Stimulated activated CD4-positive, alpha-beta T cell treated with anti-CD3 and anti-CD28 coated beads, Interleukin-12 subunit alpha, Interleukin-12 subunit beta, amount 100 ng/mL, for 4 hours (primary cell): Measurements from ENCODE around the gene RABEP2.
"Not testable (repeated sequence)": the region's sequence is repeated elsewhere in the genome, so short reads cannot be mapped to it uniquely, and the experiment has no call there.

ENCODE experiments used
- DNase-seq: peaks from one replicate; pipeline ENCODE4 v3.0.0-alpha.2; 2020

RABEP2 gene

GRCh38 chr16:28878083-28878926 lies 46.7 kb downstream of the RABEP2 start, which contains the start of gene ATP2A1:
TSS of gene ATP2A1 (plus strand) at chr16:28878488. CDS start at chr16:28878672, 184 bp downstream.
- no peak for DNase-seq

DNA sequence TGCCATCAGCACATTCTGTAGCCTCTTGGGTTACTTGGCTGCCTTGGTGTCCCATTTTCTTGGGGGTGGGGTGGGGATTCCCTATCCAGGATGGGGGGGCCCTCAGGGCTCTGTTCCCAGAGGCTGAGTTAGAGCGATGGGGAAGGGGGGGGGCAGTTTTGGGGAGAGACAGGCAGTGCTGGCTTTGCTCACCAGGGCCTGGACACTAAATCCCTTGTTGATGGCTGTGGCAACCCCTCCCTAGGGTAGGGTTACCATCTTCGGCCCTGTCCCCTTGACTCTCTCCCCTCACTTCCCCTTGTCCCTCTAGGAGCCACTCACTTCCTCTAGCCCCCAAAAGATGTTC lies 47.4 kb downstream of the RABEP2 start:
- no peak for DNase-seq

DNA sequence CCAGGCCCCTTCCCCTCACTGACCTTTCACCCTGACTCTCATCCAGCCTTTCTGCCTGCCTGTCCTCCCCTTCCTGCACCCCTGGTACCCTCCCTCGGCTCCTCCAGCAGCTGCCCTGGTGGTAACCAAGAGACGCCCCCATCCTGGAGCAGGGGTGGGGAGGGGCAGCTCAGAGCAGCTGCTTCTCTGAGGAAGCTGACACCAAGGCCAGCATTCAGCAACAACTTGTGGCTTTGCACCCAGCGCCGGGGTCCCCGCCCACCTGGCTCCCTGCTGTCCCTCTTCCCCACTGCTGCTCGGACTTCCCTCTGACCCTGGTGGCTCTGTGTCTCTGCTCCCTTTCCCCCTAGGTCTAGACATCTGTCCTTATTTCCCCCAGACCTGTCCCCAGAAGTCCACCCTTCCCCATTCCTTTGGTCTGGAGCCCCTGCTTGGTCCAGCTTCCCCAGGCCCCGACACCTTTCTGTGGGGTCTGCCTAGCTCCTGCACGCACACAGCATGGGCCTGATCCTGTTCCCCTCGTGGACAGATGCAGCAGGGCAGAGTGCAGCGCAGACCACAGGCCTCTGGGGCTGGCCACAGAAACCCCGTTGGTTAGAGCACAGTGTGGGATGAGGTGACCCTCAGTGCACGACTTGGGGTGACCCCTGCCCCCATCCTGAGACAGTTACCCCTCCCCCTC lies 47.9 kb downstream of the RABEP2 start:
- no peak for DNase-seq

DNA sequence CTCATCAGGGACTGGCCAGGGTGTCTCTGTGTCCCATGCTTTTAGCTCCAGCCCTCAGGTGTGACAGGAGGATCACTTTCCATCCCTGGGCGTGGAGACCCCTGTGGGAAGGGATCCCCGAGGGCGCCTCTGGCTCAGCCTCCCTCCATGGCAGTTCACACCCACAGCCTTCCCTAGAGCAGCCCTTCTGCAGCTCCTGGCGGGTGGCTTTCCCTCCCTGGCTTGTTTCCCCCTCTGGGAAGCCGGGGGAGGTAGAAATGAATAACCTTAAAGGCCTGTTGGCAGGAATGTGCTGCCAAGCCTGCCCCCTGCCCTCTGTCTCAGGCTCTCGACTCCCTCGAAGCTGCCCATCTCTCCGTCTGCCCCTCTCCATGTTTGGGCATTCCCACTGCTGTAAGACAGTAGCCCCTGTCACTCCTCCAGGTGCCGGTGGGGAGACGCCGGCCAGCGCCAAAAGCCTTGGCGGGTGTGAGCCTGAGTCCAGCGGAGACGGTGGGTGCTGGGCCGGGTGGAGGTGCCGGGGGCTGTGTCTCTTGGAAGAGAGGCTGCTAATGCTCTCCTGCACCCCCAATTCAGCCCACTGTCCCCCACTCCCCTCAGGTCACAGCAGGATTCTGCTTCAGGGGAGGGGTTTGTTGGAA lies 48.9 kb downstream of the RABEP2 start:
- DNase-seq: no peak

DNA sequence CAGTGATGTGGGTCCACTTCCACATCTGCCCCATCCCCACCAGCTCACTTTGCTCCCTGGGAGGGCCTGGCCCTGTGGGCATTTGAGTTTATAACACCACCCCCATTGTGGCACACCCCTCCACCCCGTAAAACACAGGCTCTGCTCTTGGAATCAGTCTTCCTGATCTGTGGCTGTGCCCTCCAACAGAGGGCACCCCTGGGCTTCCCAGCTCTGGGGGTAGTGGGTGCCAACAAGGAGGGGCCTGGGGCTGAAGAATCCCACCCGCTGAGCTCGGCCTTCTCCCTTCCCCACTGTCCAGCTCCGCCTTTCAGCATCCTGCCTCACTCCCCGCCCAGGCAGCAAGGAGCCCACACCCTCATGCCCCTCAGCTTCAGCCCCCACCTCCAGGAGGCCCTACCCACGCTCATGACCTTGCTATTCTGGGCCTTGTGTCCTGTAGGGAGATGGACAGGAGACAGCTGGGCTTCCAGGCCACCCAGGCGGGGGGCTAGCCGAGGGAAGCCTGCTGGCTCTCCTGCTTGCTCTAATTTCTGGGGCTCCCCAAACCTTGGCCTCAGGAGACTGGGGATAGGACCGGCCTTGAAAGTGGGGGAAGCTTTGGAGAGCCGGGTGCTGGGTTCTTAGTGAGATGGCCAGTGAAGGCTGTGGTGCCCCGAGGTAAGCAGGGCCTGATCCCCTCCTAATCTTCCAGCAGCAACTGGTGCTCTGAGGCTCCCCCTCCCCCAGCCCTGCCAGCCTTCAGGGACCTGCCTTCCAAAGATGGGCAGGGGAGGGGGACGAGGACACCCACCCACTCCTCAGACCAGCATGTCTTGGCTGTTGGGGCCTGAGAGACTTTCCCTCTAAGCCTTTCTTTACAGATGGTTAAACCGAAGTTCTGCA lies 49.7 kb downstream of the RABEP2 start:
- no peak for DNase-seq

DNA sequence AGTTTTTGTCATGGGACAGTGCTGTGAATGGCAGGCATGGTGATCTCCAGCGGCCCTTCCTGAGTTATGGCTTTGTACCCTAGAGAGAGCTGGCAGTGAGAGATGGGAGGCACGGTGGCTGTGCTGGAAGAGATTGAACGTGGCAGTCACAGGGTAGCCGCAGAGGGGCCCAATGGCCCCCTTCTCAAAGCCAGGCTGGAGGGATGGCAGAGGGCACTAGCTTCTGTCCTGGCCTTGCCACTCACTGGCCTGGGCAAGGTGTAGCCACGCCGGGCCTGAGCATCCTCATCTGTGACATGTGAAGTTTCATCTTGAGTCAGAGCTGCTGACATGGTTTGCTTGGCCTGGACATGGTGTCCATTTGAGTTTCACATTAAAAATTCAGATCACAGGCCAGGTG lies 50.6 kb downstream of the RABEP2 start:
- no peak for DNase-seq

DNA sequence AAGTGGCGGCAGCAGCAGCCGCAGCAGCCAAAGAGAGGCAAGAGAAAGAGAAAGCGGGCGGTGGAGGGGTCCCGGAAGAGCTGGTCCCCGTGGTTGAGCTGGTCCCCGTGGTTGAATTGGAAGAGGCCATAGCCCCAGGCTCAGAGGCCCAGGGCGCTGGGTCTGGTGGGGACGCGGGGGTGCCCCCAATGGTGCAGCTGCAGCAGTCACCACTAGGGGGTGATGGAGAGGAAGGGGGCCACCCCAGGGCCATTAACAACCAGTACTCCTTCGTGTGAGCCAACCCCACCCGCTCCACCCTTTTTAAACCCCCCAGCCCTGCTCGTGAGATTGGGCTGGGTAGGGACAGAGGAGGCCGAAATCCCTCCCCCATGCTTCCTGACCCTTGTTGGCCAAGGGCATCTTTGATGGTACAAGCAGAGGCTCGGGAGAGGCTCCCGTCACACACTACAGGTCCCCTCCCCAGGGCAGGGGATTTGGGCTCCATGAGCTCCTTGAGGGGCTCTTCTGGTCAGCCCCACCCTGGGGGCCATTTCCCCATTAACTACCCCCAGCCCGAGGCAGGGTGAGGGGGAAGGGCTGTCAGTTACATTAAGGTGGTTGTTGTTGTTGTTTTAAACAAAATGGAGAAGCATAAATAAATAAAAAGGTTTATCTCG lies 51.4 kb downstream of the RABEP2 start:
- DNase-seq: peak; percentile 50

GRCh38 chr16:28872952-28873351 lies 52.1 kb downstream of the RABEP2 start:
- DNase-seq: no peak

GRCh38 chr16:28869201-28869600 lies 55.8 kb downstream of the RABEP2 start:
- no peak for DNase-seq

DNA sequence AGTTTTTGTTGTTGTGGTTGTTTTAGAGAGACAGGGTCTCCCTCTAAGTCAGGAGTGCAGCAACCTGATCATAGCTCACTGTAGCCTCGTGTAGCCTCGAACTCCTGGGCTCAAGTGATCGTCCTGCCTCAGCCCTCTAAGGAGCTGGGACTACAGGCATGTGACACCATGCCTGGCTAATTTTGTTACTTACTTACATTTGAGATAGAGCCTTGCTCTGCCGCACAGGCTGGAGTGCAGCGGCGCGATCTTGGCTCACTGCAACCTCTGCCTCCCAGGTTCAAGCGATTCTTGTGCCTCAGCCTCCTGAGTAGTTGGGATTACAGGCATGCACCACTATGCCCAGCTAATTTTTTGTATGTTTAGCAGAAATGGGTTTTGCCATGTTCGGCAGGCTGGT lies 57.4 kb downstream of the RABEP2 start:
- DNase-seq: not testable (repeated sequence)

DNA sequence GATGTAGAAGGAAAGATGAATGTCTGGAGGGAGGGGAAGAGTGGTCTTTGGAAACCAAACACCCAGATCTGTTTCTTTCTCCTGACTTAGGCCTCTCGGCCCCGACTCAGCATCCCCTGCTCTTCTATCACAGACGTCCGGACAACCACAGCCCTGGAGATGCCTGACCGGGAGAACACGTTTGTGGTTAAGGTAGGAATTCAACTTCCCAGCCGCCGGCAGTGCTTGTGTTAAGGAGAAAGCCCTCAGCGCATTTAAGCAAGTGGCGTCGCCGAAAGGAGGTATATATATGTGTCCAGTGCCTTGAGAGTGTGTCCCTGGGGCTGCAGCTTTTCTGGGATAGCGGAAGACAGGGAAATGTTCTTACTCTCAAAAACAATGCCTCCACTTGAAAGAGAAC lies 57.8 kb downstream of the RABEP2 start:
- no peak for DNase-seq

DNA sequence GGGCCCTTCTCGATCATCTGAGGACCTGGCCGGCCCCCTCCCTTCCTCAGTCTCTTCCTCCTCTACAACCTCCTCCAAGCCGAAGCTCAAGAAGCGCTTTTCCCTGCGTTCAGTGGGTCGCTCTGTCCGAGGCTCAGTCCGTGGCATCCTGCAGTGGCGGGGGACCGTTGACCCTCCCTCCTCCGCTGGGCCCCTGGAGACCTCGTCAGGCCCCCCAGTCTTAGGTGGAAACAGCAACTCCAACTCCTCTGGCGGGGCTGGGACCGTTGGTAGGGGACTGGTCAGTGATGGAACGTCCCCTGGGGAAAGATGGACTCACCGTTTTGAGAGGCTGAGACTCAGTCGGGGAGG lies 58.6 kb downstream of the RABEP2 start:
- no peak for DNase-seq

DNA sequence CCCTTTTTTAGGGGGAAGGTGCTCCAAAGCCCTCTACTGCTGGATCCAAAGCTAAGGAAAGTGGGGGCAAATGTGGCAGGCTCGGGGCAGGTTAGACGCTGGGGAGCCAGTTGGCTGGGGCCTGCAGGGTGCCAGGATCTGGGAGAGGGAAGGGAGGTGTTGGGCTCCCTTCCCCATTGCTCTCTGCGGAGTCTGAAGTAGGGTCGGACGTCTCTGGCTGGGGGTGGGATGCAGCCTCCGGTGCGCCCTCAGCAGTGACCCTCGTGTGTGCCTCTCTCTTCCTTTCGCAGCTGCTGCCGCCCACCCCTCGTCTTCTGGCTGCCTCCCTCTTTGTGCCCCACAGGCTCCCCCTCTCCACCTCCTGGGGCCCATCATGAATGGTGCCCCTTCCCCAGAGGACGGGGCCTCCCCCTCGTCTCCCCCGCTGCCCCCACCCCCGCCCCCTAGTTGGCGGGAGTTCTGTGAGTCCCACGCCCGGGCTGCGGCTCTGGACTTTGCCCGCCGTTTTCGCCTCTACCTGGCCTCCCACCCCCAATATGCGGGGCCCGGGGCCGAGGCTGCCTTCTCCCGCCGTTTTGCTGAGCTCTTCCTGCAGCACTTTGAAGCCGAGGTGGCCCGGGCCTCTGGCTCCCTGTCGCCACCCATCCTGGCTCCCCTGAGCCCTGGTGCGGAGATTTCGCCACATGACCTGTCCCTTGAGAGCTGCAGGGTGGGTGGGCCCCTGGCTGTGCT lies 59.1 kb downstream of the RABEP2 start:
- DNase-seq: no peak

DNA sequence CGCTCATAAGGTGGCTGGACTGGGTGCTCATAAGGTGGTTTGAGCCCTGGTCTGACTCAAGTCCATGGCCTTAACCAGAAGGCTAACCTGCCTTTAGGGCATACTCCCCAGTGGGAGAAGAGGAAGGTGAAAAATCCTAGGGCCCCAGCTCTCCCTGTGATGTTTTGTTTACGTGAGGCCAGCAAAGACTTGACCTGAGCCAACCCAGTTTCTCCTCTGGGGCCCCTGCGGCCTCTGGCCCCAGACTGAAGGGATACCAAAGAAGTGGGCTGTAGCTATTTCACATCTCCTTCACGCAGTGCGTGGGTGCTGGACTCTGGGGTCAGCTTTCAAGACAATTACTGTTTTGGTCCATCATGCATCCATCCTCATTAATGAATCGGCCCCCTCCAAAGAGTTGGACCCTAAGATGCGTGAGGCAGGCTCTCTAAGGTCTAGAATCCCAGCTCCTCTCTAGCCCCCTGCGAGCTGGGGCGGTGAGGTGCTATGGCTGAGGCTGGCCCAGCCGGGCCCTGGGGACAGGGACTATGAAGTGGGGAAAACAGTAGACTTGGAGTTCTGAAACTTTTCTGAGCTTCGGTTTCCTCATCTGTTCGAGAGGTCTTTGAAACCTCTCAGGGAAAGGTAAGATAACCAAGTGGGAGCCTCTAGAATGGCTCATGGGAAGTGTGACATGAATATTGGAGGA lies 59.9 kb downstream of the RABEP2 start:
- DNase-seq: no peak

DNA sequence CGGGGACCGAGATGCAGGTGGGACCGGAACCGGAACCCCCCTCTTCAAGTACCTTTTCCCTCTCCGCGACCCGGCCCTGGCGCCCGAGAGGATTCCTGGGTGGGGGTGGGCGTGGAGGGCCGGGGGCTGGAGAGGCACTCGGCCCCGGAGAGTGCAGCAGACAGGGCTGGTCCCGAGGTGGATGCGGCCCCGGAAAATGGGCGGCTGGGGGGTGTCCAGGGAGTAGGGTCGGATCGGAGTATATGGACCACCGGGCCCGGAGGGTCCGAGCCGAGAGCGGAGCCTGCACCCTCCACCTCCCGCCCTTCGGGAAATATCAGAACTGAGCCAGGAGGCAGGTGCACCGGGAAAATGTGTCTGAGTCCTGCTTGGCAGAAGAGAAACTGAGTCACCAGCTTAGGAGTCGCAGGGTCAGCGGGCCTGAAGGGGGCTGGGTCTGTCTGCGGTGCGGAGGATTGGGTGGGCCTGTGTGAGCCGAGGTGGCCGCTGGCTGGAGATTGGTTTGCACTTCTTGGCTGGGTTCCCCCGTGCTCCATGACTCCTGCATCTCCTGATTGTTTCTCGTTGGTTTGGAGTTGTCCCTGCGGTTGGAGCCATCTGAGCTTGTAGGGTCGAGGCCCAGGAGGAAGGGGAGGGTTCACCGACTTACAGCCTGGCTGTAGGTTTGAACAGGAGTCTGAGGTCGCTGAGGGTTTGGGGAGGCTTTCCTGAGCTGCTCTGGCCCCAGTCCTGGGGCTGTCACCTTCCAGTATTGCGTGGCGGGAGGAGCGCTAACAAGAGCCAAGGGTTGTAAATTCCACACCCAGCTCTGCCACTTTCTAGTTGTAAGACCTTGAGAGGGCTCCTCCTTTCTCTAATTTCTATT lies 60.9 kb downstream of the RABEP2 start:
- no peak for DNase-seq

- DNase-seq: no peak
These were observed 65.7 kb downstream of the RABEP2 start for GRCh38 chr16:28859326-28859725.

DNA sequence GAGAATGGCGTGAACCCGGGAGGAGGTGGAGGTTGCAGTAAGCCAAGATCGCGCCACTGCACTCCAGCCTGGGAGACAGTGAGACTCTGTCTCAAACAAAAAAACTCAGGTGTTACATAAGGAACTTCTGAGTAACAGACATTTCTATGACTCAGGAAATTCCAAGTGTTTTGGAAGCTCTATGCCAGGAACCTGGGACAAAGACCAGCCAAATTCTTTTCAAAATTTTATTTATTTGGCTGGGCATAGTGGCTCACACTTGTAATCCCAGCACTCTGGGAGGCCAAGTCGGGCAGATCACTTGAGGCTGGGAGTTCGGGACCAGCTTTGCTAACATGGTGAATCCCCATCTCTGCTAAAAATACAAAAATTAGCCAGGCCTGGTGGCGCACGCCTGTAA lies 66.6 kb downstream of the RABEP2 start:
- no peak for DNase-seq
